Brain microvascular endothelial cell (primary cell): Measurements from ENCODE around the gene CCR3.

Experiments
- DNase-seq: peaks from one replicate; pipeline ENCODE4 v3.0.0-alpha.2; 2020
- H3K27ac ChIP-seq: fragments of 250-450 bp; sonication (Bioruptor Pico); 2 replicates; pipeline ENCODE4 v1.5.1; 2020; ENCODE audit warnings: mild to moderate bottlenecking, moderate library complexity
- H3K27me3 ChIP-seq: fragments of 250-450 bp; sonication (Bioruptor Pico); replicated peaks from 2 replicates; pipeline ENCODE4 v1.5.1; 2020; ENCODE audit warnings: mild to moderate bottlenecking
- H3K36me3 ChIP-seq: fragments of 250-450 bp; sonication (Bioruptor Pico); replicated peaks from 2 replicates; pipeline ENCODE4 v1.5.1; 2020; ENCODE audit warnings: mild to moderate bottlenecking
- H3K4me3 ChIP-seq: 2 replicates; pipeline ENCODE4 v1.5.1; 2011; ENCODE audit warnings: low read depth, mild to moderate bottlenecking, control low read depth, low read length, moderate library complexity
- in situ Hi-C: cut with HindIII; loops from 2 replicates; pipeline ENCODE4 v1.10.0; 2017; ENCODE audit warnings: low sequenced_read_pairs, low pct_ligation_motif_present
- TF ChIP-seq, protein P1 (sequence below): IDR thresholded peaks from 2 replicates; pipeline ENCODE4 v1.5.1; 2011; ENCODE audit warnings: low read depth, mild to moderate bottlenecking, moderate library complexity, low read length, control low read depth, inconsistent platforms; ENCODE audit errors: missing control alignments

Gene CCR3

DNA sequence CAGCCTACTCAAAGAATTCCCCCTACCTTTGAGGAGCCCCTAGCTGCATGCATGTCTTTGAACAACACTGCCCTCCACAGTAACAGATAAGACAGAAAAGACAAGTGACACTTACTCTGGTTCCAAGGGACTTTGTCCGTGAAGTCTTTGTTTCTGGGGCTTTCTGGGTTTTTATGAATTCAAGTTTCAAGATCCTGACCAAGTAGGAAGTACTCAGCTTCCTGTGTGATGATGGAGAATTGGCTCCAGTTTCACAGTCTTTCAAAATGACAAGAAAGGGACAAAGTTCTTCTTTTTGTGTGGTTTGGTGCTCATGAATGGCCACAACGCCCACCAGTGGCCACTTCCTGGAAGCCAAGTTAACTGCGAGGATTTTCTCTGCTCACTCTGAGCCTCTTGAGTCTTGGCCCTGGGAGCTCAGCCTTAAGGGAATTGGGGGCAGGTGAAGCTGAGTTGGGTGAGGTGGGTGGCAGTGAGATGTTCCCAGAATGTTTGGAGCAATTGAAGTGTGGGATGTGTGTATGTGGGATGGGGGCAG, 34.0 kb upstream of the CCR3 start, which contains the start of gene CCR1:
Gene CCR1, minus strand, starts transcription at position 147 of the 538 bp plus-strand sequence. CDS start 4,000 bp downstream, outside the sequence.
- peaks cover 3% of the 10 kb centered on the region for H3K27me3 ChIP-seq
- TF ChIP-seq, protein P1, sequence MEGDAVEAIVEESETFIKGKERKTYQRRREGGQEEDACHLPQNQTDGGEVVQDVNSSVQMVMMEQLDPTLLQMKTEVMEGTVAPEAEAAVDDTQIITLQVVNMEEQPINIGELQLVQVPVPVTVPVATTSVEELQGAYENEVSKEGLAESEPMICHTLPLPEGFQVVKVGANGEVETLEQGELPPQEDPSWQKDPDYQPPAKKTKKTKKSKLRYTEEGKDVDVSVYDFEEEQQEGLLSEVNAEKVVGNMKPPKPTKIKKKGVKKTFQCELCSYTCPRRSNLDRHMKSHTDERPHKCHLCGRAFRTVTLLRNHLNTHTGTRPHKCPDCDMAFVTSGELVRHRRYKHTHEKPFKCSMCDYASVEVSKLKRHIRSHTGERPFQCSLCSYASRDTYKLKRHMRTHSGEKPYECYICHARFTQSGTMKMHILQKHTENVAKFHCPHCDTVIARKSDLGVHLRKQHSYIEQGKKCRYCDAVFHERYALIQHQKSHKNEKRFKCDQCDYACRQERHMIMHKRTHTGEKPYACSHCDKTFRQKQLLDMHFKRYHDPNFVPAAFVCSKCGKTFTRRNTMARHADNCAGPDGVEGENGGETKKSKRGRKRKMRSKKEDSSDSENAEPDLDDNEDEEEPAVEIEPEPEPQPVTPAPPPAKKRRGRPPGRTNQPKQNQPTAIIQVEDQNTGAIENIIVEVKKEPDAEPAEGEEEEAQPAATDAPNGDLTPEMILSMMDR: peak; percentile 91
- H3K36me3 ChIP-seq: no peaks in the 10 kb centered on the region
- H3K27ac ChIP-seq: no peak within 1 kb of the TSS
- DNase-seq: peak; percentile 21
- in situ Hi-C loops: no loop called here
- H3K4me3 ChIP-seq: no peak within 1 kb of the TSS

- Histone ChIP-seq H3K27ac (no peak overlapping the region), H3K27me3 (peaks cover 3% of the 10 kb centered on the region), H3K4me3 (no peak overlapping the region), H3K36me3 (no peaks in the 10 kb centered on the region)
- DNase-seq: no peak
- TF ChIP-seq, protein P1: no peak
- in situ Hi-C loops: no loop called here
These were observed 33.2 kb upstream of the CCR3 start for GRCh38 chr3:46209053-46209452.

DNA sequence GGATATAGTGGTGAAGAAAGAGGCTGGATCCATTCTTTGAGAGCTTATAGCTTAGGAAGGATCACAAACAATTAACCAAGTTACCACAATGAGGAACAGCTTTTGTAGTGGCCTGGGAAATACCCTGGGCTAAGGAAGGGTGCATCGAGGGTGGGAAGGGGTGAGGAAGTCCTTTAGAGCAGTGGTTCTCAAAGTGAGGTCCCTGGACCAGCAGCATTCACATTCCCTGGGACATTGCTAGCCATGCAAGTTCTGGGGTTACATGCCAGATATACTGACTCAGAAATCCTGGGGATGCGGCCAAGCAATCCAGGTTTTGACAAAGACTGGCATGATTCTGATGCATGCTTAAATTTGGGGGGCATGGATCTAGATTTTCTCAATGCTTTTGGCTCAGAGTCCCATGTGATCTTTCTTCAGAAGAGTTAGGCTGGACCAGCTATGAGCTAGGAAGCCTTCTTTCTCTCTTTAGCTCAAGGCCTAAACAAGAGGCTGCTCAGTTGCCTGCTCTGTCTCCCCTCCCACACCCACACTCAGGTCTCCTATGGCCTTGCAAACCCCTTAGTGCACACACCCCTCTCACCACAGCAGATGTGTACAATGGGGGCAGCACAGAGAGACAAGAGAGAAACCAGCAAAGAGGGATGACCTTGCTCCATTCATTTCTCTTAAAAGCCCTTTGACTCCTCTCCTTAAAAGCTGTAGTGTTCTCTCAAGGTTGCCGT, 32.4 kb upstream of the CCR3 start:
- in situ Hi-C loops: no loop called here
- DNase-seq: no peak

DNA sequence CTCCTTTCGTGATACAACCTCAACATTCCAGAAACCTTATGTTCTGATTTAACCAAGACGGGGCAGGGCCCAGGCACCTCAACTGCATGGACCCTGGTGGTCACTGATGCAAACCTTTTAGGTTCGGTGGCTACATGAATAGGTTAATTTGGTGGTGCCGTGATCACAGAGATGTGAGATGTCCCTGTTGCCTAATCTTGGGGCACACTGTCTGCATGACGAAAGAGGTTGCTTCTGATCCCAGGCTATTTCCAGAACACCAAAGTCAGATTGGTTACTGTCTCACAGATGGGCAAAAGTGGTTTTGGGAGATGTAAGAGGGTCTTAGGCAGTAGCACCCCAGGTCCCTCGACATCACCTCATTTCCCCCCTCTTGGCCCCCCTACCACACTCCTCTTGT, 30.2 kb upstream of the CCR3 start:
- DNase-seq: no peak
- no peaks in the 10 kb centered on the region for H3K36me3 ChIP-seq
- no peak overlapping the region for H3K27ac ChIP-seq
- no peak overlapping the region for H3K4me3 ChIP-seq
- H3K27me3 ChIP-seq: peaks cover 3% of the 10 kb centered on the region
- TF ChIP-seq, protein P1: no peak
- in situ Hi-C loops: no loop called here

More for the DNA sequence above, 32.4 kb upstream of the CCR3 start:
- Histone ChIP-seq H3K27me3 (peaks cover 3% of the 10 kb centered on the region), H3K36me3 (no peaks in the 10 kb centered on the region), H3K27ac (no peak overlapping the region), H3K4me3 (no peak overlapping the region)
- TF ChIP-seq, protein P1: no peak

GRCh38 chr3:46213201-46213600, 29.1 kb upstream of the CCR3 start:
- H3K36me3 ChIP-seq: no peaks in the 10 kb centered on the region
- TF ChIP-seq, protein P1: no peak
- H3K4me3 ChIP-seq: no peak overlapping the region
- DNase-seq: no peak
- H3K27me3 ChIP-seq: peaks cover 3% of the 10 kb centered on the region
- H3K27ac ChIP-seq: no peak overlapping the region
- in situ Hi-C loops: no loop called here
